Epidermal melanocyte (primary cell): Measurements from ENCODE around the gene DUT.

ENCODE experiments used
- DNase-seq: peaks from one replicate; pipeline ENCODE4 v3.0.0; 2011; ENCODE audit warnings: low spot score; ENCODE audit not compliant: insufficient read length

DUT gene

DNA sequence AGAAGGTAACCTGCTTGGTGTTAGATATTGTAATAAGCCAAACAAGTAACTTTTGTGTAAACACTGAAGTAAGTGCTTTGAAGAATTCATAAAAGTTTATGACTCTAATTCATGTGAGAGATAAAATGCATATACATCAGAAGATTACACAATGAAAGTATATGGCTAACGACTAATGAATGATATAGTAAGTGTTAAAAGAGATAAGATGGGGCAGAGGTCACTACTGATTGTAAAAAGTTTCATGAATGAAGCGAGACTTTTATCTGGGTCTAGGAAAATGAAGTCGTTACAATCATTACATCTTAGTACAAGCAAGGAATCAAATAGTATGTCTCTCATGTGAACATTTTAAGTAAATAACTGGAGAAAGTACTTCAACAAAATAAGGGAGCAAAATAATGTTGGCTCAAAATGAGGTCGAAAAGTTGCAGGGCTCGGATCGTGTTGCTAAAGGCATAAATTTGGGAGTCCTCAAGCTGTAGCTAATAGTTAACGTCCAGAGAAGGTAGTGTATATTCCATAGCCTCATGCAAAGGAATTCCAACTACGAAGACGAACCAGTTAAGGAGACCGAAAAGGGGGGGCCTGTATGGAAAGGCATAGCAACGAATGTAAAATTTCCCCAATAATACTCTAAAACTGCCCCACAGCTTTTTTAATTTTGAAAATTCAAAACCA is 984 bp upstream of the DUT start:
- DNase-seq: no peak

GRCh38 chr15:48331796-48332641 is 790 bp downstream of the DUT start:
- peak; percentile 46 for DNase-seq

- no peak for DNase-seq
These were observed 1.4 kb downstream of the DUT start for GRCh38 chr15:48332642-48333034.

DNA sequence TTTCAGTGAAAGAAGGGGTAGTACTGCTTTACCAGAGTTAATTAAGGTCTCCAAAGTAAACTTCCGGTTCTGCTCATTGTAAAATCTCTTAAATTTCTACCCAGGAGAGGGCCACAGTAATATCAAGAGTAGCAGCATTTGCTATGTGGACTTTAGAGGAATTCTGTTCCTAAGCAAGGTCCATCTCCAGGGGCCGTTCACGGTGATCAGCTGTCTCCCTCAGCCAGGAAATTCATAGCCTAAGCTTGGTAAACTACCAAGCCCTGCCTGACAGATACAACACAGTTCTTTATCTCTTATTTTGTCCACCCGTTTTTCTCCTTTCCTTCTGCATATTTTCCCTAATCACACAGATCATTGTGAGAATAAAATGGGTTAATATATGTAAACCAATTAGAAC is 2.3 kb downstream of the DUT start:
- no peak for DNase-seq

- no peak for DNase-seq
These were observed 3.0 kb downstream of the DUT start for GRCh38 chr15:48334260-48334659.

- DNase-seq: no peak
These were observed 5.7 kb downstream of the DUT start for GRCh38 chr15:48336940-48337339.

GRCh38 chr15:48337607-48338006 is 6.4 kb downstream of the DUT start:
- DNase-seq: no peak

GRCh38 chr15:48340111-48340510 is 8.9 kb downstream of the DUT start:
- no peak for DNase-seq

DNA sequence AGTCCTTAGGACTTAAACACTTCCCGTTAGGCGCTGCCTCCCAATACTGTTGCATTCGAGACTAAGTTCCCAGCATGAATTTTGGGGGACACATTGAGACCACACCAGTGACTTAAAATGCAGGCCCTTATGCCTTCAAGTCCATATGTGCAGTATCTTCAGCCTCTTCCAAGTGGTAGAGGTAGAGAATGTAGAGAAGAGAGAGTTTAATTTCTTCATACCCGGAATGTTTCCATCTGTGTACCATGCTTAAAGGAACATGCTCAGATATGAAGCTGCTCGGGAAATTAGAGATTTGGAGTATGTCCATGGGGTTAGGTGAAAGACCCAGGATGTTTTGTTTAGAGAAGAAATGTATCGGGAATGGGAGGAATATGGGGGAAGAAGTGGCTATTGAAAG is 12.6 kb downstream of the DUT start:
- DNase-seq: no peak

DNA sequence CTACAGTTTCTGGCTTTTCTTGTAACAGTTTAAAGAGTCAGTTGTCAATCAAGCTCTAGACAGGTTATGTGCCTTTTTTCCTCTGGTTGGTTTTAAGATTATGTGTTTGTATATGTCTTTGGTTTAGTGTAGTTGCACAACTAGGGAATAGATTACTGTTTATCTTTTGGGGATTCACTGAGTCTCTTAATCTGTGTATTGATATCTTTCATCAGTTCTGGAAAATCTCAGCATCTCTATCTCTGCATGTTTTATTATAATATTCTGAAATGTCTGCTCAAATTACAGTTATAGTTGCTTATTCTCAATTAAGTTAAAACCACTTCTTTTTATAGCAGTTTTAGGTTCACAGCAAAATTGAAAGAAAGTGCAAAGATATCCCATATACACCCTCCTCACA is 14.3 kb downstream of the DUT start:
- DNase-seq: no peak

DNA sequence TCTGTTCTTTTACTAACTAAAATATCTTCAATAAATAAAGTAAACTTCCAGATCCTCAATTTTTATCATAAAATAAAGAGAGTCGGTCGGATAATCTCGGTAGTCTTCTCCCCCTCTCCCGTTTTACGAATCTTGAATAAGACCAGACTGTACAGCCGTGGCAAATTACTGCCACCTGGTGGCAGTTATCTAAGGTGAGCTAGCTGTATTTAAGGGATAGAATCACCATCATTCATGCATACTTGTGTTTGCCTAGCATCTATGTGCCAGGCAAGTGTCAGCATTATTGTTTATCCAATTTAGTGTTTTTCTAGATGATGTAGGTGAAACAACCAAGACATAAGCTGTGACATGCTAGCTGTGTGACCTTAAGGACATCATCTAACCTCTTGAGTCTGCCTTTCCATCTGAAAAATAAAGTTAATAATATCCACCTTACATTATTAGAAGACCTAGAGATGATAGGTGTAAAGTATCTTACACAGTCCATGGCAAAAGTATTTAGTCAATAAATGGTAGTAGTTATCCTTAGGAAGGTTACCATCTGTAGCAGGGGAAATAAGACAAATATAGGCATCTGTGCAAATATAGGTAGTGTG is 21.3 kb downstream of the DUT start:
- no peak for DNase-seq

GRCh38 chr15:48354694-48355303 is 23.6 kb downstream of the DUT start:
- no peak for DNase-seq

DNA sequence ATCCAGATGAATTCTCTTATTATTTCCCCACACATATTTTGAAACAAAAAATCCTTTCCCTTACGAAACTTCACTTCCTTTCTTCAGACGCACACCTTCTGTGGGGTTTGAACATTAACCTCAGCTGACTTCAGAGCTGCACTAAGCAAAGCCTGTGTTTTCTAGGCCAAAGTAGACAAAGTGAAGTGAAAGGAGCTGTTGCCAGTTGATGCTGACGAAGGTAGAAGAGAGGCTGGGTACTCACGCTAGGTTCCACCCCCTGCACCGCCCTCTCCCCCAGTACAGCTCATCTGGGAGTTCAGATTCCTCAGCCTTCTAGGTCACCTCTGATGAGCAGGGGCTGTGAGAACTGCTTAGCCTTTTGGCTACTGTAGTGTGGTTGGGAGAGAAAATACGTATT is 24.1 kb downstream of the DUT start:
- no peak for DNase-seq

- DNase-seq: peak; percentile 27
These were observed 27.3 kb downstream of the DUT start for GRCh38 chr15:48358229-48359152.

- no peak for DNase-seq
These were observed 29.6 kb downstream of the DUT start for GRCh38 chr15:48360841-48361240.

DNA sequence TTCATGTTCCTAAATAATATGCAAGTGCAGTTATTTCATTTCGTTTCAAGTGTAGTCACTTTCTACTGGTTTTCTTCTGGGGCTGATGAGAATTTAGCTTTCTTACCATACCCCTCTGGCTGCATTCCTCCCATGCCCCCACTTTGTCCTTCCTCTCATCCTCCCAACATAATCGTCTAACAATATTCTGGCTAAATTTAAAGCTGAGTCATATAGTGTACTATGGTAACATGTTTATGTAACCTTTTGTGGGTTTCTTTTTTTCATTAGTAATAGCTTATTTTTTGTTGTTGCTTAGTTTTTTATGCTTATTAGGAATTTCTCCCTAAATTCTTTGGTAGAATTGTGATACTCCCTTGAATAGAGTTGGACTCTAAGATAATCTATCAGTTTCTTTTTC is 30.5 kb downstream of the DUT start:
- no peak for DNase-seq

DNA sequence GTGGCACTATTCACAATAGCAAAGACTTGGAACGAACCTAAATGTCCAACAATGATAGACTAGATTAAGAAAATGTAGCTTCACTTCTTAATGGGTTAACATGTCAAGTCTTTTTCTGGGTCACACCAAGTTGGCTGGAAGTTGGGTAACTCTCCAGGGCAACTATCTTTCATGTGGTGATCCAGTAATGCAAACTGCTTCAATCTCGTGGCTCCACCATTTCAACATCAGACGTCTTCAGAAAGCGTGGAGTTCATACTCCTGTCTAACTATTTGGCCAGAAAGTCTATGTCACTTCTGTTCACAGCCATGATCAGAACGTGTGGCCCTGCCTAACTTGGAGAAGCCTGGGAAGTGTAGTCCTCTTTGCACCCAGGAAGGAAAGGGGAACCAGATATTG is 32.2 kb downstream of the DUT start:
- no peak for DNase-seq

GRCh38 chr15:48365575-48365974 is 34.3 kb downstream of the DUT start:
- DNase-seq: no peak

DNA sequence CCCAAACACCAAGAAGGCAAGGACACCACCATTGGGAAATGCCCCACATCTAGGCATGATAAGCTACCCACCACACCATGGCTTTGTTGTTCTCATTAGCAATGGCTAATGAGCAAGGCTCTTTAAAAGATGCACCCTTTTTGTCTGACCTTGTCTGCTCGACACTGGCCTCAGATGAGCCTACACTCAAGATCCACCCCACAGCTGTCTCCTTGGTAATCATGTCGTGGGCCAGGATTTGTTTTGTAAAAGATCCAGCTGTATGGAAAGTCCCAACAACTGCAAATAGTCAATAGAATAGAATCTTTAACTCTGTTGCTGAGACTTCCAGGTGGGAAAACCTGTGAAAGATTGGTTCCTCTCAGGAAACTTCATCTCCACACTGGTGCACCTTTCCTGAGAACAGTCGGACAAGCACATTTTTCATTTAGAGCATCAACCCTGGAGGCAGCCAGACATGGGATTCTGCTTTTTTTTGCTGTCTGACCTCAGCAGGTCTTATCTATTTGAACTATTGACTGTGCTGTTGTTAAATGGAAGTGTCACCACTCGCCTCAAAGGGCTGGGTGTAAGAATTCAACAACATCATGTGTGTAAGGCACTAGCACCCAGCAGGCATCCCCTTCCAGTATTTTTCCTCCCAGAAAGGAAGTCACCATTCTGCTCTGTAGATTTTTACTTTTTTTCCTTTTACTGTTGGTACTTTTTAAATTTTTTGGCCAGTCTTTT is 35.5 kb downstream of the DUT start:
- DNase-seq: no peak

- DNase-seq: no peak
These were observed 36.3 kb downstream of the DUT start for GRCh38 chr15:48367483-48367882.
